ENCODE measurements around the gene EDRF1. TPM values are rescaled to one million over a fixed set of nuclear protein-coding genes. Genes with fewer than 3 reads are reported as not detected.

EDRF1 gene
- total and polyA plus RNA-seq, 4 donors = 9.4 to 54.6 (median 17.6) TPM

DNA sequence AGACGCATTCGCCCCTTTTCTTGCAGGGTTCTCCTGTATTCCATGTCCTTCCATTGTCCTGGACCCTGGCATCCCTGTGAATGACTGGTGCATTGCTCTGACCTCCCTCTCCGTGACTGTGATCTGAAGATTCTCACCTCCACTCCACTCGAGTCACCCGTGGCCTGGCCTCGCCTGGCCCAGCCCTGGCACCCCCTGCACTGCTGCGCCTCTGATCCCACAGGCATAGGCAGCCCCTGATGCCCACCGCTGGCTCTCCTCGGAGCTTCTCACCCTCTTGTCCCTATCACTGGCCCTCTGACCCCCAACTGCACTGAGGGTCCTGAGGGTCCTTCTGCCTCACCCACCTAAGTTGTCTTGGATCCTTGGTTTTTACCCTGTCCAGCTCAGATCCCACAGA lies 58.3 kb downstream of the EDRF1 start:
- Histone ChIP-seq H3K4me3 (no peak overlapping the region), H3K27me3 (ENCODE audit: control insufficient read depth in 3 of 3, insufficient read depth in 3 of 3, low read length in 2 of 3) (no peaks in the 10 kb centered on the region), H3K4me1 (ENCODE audit: control insufficient read depth in 5 of 5, insufficient read depth in 5 of 5, low read length in 5 of 5) (no peaks in the 10 kb centered on the region), H3K36me3 (ENCODE audit: control insufficient read depth in 4 of 4, insufficient read depth in 4 of 4, low read length in 4 of 4) (no peaks in the 10 kb centered on the region), H3K9me3 (ENCODE audit: control insufficient read depth in 4 of 4, insufficient read depth in 3 of 4, low read length in 3 of 4) (no peaks in the 10 kb centered on the region), H3K27ac (ENCODE audit: low read depth in 1 of 2, low read length in 1 of 2) (no peak overlapping the region), H3K9ac (ENCODE audit: insufficient read depth in 1 of 2, low read length in 2 of 2) (no peak overlapping the region)
- WGBS, 2 donors = 92 to 93% methylated on average over 9 of the region's 9 CpGs
- ATAC-seq (ENCODE audit: insufficient read depth, low FRiP score) (no peak), DNase-seq (no peak)
- TF ChIP-seq, protein P1, sequence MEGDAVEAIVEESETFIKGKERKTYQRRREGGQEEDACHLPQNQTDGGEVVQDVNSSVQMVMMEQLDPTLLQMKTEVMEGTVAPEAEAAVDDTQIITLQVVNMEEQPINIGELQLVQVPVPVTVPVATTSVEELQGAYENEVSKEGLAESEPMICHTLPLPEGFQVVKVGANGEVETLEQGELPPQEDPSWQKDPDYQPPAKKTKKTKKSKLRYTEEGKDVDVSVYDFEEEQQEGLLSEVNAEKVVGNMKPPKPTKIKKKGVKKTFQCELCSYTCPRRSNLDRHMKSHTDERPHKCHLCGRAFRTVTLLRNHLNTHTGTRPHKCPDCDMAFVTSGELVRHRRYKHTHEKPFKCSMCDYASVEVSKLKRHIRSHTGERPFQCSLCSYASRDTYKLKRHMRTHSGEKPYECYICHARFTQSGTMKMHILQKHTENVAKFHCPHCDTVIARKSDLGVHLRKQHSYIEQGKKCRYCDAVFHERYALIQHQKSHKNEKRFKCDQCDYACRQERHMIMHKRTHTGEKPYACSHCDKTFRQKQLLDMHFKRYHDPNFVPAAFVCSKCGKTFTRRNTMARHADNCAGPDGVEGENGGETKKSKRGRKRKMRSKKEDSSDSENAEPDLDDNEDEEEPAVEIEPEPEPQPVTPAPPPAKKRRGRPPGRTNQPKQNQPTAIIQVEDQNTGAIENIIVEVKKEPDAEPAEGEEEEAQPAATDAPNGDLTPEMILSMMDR (IDR thresholded peaks at IDR 0.05; ENCODE audit: control extremely low read depth, extremely low read depth) = no peak

DNA sequence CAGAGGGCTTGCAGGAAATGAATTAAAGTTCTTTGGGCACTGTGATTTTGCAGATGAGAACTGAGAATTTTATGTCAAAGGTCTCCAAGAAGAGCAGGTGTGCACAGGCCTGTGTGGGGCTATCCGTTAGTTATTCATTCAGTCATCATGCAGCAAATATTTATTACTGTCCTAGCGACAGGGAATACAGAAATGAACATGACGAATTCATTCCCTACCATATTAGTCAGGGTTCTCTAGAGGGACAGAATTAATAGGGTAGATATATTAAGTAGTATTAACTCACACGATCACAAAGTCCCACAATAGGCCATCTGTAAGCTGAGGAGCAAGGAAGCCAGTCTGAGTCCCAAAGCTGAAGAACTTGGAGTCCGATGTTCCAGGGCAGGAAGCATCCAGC lies 59.0 kb downstream of the EDRF1 start:
- DNase-seq (no peak), ATAC-seq (ENCODE audit: insufficient read depth, low FRiP score) (no peak)
- Histone ChIP-seq H3K9ac (ENCODE audit: insufficient read depth in 1 of 2, low read length in 2 of 2) (no peak overlapping the region), H3K4me1 (ENCODE audit: control insufficient read depth in 5 of 5, insufficient read depth in 5 of 5, low read length in 5 of 5) (no peaks in the 10 kb centered on the region), H3K9me3 (ENCODE audit: control insufficient read depth in 4 of 4, insufficient read depth in 3 of 4, low read length in 3 of 4) (no peaks in the 10 kb centered on the region), H3K36me3 (ENCODE audit: control insufficient read depth in 4 of 4, insufficient read depth in 4 of 4, low read length in 4 of 4) (no peaks in the 10 kb centered on the region), H3K27me3 (ENCODE audit: control insufficient read depth in 3 of 3, insufficient read depth in 3 of 3, low read length in 2 of 3) (no peaks in the 10 kb centered on the region), H3K4me3 (no peak overlapping the region), H3K27ac (ENCODE audit: low read depth in 1 of 2, low read length in 1 of 2) (no peak overlapping the region)
- WGBS, 2 donors = 74 to 77% methylated on average over 5 of the region's 5 CpGs
- TF ChIP-seq, protein P1 (IDR thresholded peaks at IDR 0.05; ENCODE audit: control extremely low read depth, extremely low read depth) = no peak

GRCh38 chr10:125779403-125780327 lies 60.2 kb downstream of the EDRF1 start:
- H3K4me3 ChIP-seq = no peak overlapping the region
- TF ChIP-seq, protein P1 (IDR thresholded peaks at IDR 0.05; ENCODE audit: control extremely low read depth, extremely low read depth) = no peak
- H3K9ac ChIP-seq (ENCODE audit: insufficient read depth in 1 of 2, low read length in 2 of 2) = no peak overlapping the region
- H3K27ac ChIP-seq (ENCODE audit: low read depth in 1 of 2, low read length in 1 of 2) = no peak overlapping the region
- no peaks in the 10 kb centered on the region for H3K9me3 ChIP-seq (ENCODE audit: control insufficient read depth in 4 of 4, insufficient read depth in 3 of 4, low read length in 3 of 4)
- WGBS, 2 donors = 87 to 88% methylated on average over 10 of the region's 10 CpGs
- no peaks in the 10 kb centered on the region for H3K36me3 ChIP-seq (ENCODE audit: control insufficient read depth in 4 of 4, insufficient read depth in 4 of 4, low read length in 4 of 4)
- no peak for ATAC-seq (ENCODE audit: insufficient read depth, low FRiP score)
- H3K27me3 ChIP-seq (ENCODE audit: control insufficient read depth in 3 of 3, insufficient read depth in 3 of 3, low read length in 2 of 3) = no peaks in the 10 kb centered on the region
- no peak for DNase-seq
- no peaks in the 10 kb centered on the region for H3K4me1 ChIP-seq (ENCODE audit: control insufficient read depth in 5 of 5, insufficient read depth in 5 of 5, low read length in 5 of 5)
